Nephron progenitor cell (in vitro differentiated cells): ENCODE results near the gene KY.
A peak's percentile ranks its signal among the peaks of the same experiment; 100 is the strongest.

Experiments
- DNase-seq: peaks from one replicate; pipeline ENCODE4 v3.0.0; 2021
- H3K27ac Mint-ChIP-seq: 2 replicates; pipeline ENCODE4 v1.8.0; 2021; ENCODE audit warnings: mild to moderate bottlenecking, moderate library complexity, mixed read lengths
- H3K27me3 Mint-ChIP-seq: 2 replicates; pipeline ENCODE4 v1.8.0; 2021; ENCODE audit warnings: mild to moderate bottlenecking, low read depth, mixed read lengths; ENCODE audit not compliant: poor library complexity
- H3K36me3 Mint-ChIP-seq: 2 replicates; pipeline ENCODE4 v1.8.0; 2021; ENCODE audit warnings: low read depth, mixed read lengths
- H3K4me1 Mint-ChIP-seq: 2 replicates; pipeline ENCODE4 v1.8.0; 2021; ENCODE audit warnings: mixed read lengths
- H3K4me3 Mint-ChIP-seq: 2 replicates; pipeline ENCODE4 v1.8.0; 2021; ENCODE audit warnings: mild to moderate bottlenecking, moderate library complexity, mixed read lengths
- H3K9me3 Mint-ChIP-seq: 2 replicates; pipeline ENCODE4 v1.8.0; 2021; ENCODE audit warnings: mild to moderate bottlenecking, moderate library complexity, mixed read lengths
- CTCF ChIP-seq: fragments of 200-600 bp; sonication (generic); IDR thresholded peaks from 2 replicates; pipeline ENCODE4 v1.5.0; 2021; ENCODE audit warnings: antibody characterized with exemption

Gene KY

GRCh38 chr3:134658555-134658954 is 7.7 kb upstream of the KY start:
- Mint-ChIP-seq H3K4me3 (no peak overlapping the region), H3K27ac (no peak overlapping the region), H3K27me3 (peaks cover 52% of the 10 kb centered on the region), H3K4me1 (peaks cover 5% of the 10 kb centered on the region), H3K36me3 (no peaks in the 10 kb centered on the region), H3K9me3 (no peaks in the 10 kb centered on the region)
- no peak for DNase-seq
- TF ChIP-seq CTCF = no peak

GRCh38 chr3:134656211-134656800 is 5.5 kb upstream of the KY start:
- Mint-ChIP-seq H3K27ac (peak overlapping the region; percentile 31), H3K4me1 (peaks cover 3% of the 10 kb centered on the region), H3K36me3 (no peaks in the 10 kb centered on the region), H3K4me3 (no peak overlapping the region), H3K9me3 (no peaks in the 10 kb centered on the region), H3K27me3 (peaks cover 67% of the 10 kb centered on the region)
- TF ChIP-seq CTCF = no peak
- no peak for DNase-seq

- peaks cover 7% of the 10 kb centered on the region for H3K4me1 Mint-ChIP-seq
- DNase-seq = no peak
- no peak overlapping the region for H3K4me3 Mint-ChIP-seq
- H3K36me3 Mint-ChIP-seq = no peaks in the 10 kb centered on the region
- no peak overlapping the region for H3K27ac Mint-ChIP-seq
- H3K27me3 Mint-ChIP-seq = peaks cover 69% of the 10 kb centered on the region
- no peak for TF ChIP-seq CTCF
- no peaks in the 10 kb centered on the region for H3K9me3 Mint-ChIP-seq
Measured at GRCh38 chr3:134655706-134656105, 4.9 kb upstream of the KY start.

GRCh38 chr3:134654031-134654430 is 3.2 kb upstream of the KY start:
- TF ChIP-seq CTCF = no peak
- no peak for DNase-seq

DNA sequence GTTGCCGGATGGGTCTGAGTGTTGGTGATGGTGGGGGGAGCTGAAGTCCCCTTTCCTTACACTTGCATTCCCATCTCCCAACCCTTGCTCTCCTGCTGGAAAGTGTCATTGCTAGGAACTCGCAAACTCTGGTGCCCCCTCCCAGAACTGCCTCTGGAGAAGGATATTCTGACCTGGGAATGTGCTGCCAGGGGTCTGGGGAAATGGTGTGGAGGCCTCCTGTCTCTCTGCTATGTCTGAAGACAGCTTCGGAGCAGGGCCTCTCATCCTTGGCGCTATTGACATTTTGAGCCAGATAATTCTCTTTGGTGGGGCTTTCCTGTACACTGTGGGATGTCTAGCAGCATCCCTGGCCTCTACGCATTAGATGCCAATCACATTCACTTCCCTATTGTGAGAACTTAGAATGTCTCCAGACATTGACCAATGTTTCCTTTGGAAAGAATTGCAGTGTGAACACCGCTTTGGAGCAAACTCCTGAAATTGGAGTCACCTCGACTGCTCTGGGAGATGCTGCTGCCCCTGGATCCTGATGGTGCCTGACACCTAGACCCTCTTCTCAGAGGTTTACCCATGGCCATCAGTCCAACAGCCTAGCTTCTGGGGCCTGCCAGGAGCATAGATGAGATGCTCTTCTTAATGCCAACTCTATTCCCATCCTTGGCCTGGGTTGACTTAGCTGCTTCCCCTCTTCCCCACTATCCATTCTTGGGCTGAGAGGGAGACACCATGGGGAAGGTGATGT is 2.2 kb upstream of the KY start:
- Mint-ChIP-seq H3K27me3 (peaks cover 84% of the 10 kb centered on the region), H3K4me3 (no peak overlapping the region), H3K27ac (no peak overlapping the region), H3K4me1 (peaks cover 7% of the 10 kb centered on the region), H3K9me3 (no peaks in the 10 kb centered on the region), H3K36me3 (no peaks in the 10 kb centered on the region)
- TF ChIP-seq CTCF = no peak
- DNase-seq = no peak

More at GRCh38 chr3:134654031-134654430, 3.2 kb upstream of the KY start:
- Mint-ChIP-seq H3K27ac (no peak overlapping the region), H3K4me1 (peaks cover 7% of the 10 kb centered on the region), H3K9me3 (no peaks in the 10 kb centered on the region), H3K27me3 (peaks cover 81% of the 10 kb centered on the region), H3K36me3 (no peaks in the 10 kb centered on the region), H3K4me3 (no peak overlapping the region)

- H3K27ac Mint-ChIP-seq = no peak overlapping the region
- H3K27me3 Mint-ChIP-seq = peaks cover 89% of the 10 kb centered on the region
- H3K36me3 Mint-ChIP-seq = no peaks in the 10 kb centered on the region
- peaks cover 7% of the 10 kb centered on the region for H3K4me1 Mint-ChIP-seq
- DNase-seq = no peak
- no peaks in the 10 kb centered on the region for H3K9me3 Mint-ChIP-seq
- H3K4me3 Mint-ChIP-seq = no peak overlapping the region
- no peak for TF ChIP-seq CTCF
Measured at GRCh38 chr3:134652409-134652831, 1.6 kb upstream of the KY start.
